GM23338 (cell line): Measurements from ENCODE around the gene FBXO11.

Experiments used
- CREB1 ChIP-seq: fragments of 250-450 bp; sonication (Bioruptor Pico); IDR thresholded peaks from 2 replicates; pipeline ENCODE4 v1.5.0; 2020; ENCODE audit warnings: low read depth, mild to moderate bottlenecking, moderate library complexity
- CTCF ChIP-seq, 2 experiments: fragments of 200-600 bp in 1 of 2; sonication (generic) in 1 of 2; conservative IDR thresholded peaks; 2 replicates each; pipeline versions ENCODE4 v1.5.1 to v1.6.1; 2016 to 2017; ENCODE audit warnings: antibody characterized with exemption in 2 of 2, low read depth in 2 of 2, mild to moderate bottlenecking in 2 of 2, moderate library complexity in 1 of 2
- ETS1 ChIP-seq: IDR thresholded peaks from 2 replicates; pipeline ENCODE4 v1.6.1; 2016; ENCODE audit warnings: antibody characterized with exemption
- EZH2 ChIP-seq: fragments of 200-600 bp; sonication (generic); IDR thresholded peaks from one replicate; pipeline ENCODE4 v1.8.0; 2017; ENCODE audit warnings: antibody characterized with exemption, mild to moderate bottlenecking, low read depth; ENCODE audit not compliant: unreplicated experiment
- EZH2phosphoT487 ChIP-seq: fragments of 200-600 bp; sonication (generic); IDR thresholded peaks from one replicate; pipeline ENCODE4 v1.8.1; 2018; ENCODE audit warnings: antibody characterized with exemption; ENCODE audit not compliant: unreplicated experiment
- JUNB ChIP-seq: IDR thresholded peaks from one replicate; pipeline ENCODE4 v1.6.1; 2016; ENCODE audit warnings: antibody characterized with exemption; ENCODE audit not compliant: unreplicated experiment
- NANOG ChIP-seq: IDR thresholded peaks from 2 replicates; pipeline ENCODE4 v1.6.1; 2016; ENCODE audit warnings: antibody characterized with exemption, borderline replicate concordance
- POLR2AphosphoS5 ChIP-seq: IDR thresholded peaks from 2 replicates; pipeline ENCODE4 v1.6.1; 2016; ENCODE audit warnings: antibody characterized with exemption, low read depth
- REST ChIP-seq: IDR thresholded peaks from one replicate; pipeline ENCODE4 v1.6.1; 2018; ENCODE audit warnings: antibody characterized with exemption; ENCODE audit not compliant: unreplicated experiment
- STAT1 ChIP-seq: IDR thresholded peaks from one replicate; pipeline ENCODE4 v1.6.1; 2016; ENCODE audit warnings: antibody characterized with exemption; ENCODE audit not compliant: unreplicated experiment
- ZNF114 ChIP-seq: fragments of 250-450 bp; sonication (Bioruptor Pico); IDR thresholded peaks from 2 replicates; pipeline ENCODE4 v1.5.0; 2020; ENCODE audit warnings: mild to moderate bottlenecking, moderate library complexity
- ZNF331 ChIP-seq: fragments of 250-450 bp; sonication (Bioruptor Pico); IDR thresholded peaks from 2 replicates; pipeline ENCODE4 v1.5.0; 2020; ENCODE audit warnings: low read depth, mild to moderate bottlenecking, moderate library complexity
- ZNF462 ChIP-seq: fragments of 250-450 bp; sonication (Bioruptor Pico); IDR thresholded peaks from 2 replicates; pipeline ENCODE4 v1.5.0; 2020; ENCODE audit warnings: mild to moderate bottlenecking, moderate library complexity

GRCh38 chr2:47838249-47838648, 68.0 kb downstream of the FBXO11 start:
- no peak for TF ChIP-seq CTCF (conservative IDR thresholded peaks at IDR 0.05; ENCODE audit: low read depth in 2 of 2)
- no peak for TF ChIP-seq EZH2
- no peak for TF ChIP-seq REST
- TF ChIP-seq STAT1, result no peak
- TF ChIP-seq POLR2AphosphoS5, result no peak
- no peak for TF ChIP-seq JUNB
- TF ChIP-seq CREB1 (CRISPR knock-in tag), result no peak
- no peak for TF ChIP-seq EZH2phosphoT487
- no peak for TF ChIP-seq ZNF331
- no peak for TF ChIP-seq ETS1
- TF ChIP-seq ZNF114 (CRISPR knock-in tag), result no peak
- no peak for TF ChIP-seq ZNF462 (CRISPR knock-in tag)
- no peak for TF ChIP-seq NANOG
